ENCODE measurements around the gene OTOP2.

OTOP2 gene

GRCh38 chr17:74956093-74956492, 32.0 kb downstream of the OTOP2 start:
- no peak overlapping the region for H3K4me3 ChIP-seq (ENCODE audit: low read depth, low read length)
- no peaks in the 10 kb centered on the region for H3K36me3 ChIP-seq (ENCODE audit: control insufficient read depth, insufficient read depth, low read length)
- H3K27ac ChIP-seq, result no peak overlapping the region
- no peaks in the 10 kb centered on the region for H3K4me1 ChIP-seq
- no peak for TF ChIP-seq CTCF (IDR thresholded peaks at IDR 0.05)
- H3K4me2 ChIP-seq (ENCODE audit: low read length), result no peak overlapping the region
- no peaks in the 10 kb centered on the region for H3K9me3 ChIP-seq (ENCODE audit: control insufficient read depth, low read length)
- H3K79me2 ChIP-seq, result no peaks in the 10 kb centered on the region
- no peaks in the 10 kb centered on the region for H3K27me3 ChIP-seq (ENCODE audit: control insufficient read depth, insufficient read depth, low read length)
- H3K9ac ChIP-seq, result no peak overlapping the region
- no peak overlapping the region for H2AFZ ChIP-seq

DNA sequence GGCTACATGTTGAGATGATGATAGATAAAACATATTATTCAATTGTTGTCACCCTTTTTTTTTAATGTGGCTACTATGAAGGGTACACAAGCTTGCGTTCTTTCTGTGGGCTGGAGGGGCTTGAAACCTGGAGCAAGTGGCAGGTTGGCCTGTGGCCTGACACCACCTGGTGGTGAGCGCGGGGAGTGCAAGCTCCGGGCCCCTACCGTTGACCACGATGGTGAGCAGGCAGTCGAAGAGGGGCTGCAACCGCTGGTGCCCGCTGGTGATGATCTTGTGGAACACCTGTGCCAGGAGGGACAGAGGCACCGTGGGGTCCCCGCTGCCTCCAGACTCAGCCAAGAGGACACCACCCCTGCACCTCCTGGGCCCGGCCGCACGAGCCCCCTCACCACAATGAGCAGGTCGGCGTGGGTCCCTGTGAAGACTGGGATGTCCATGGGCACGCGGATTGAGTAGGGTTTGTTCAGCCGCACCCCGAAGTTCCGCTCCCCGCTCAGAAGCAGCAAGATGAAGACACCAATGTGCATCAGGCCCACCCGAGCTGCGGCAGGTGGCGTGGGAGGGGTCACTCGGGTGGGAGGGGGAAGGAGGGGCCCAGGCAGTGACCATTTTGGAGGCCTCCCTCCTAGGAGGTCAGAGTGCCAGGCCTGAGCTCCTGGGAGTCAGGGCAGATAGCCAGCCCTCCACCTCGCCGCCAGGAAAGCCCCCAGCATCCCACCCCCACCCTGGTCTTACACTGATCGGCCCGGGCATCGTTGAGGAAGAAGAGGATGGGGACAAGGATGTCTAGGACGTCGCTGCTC, 34.1 kb downstream of the OTOP2 start:
- no peaks in the 10 kb centered on the region for H3K27me3 ChIP-seq (ENCODE audit: control insufficient read depth, insufficient read depth, low read length)
- H3K9ac ChIP-seq, result no peak overlapping the region
- no peaks in the 10 kb centered on the region for H3K4me1 ChIP-seq
- no peaks in the 10 kb centered on the region for H3K79me2 ChIP-seq
- H3K27ac ChIP-seq, result no peak overlapping the region
- H3K36me3 ChIP-seq (ENCODE audit: control insufficient read depth, insufficient read depth, low read length), result no peaks in the 10 kb centered on the region
- no peak overlapping the region for H2AFZ ChIP-seq
- no peak overlapping the region for H3K4me2 ChIP-seq (ENCODE audit: low read length)
- peak; percentile 94 for TF ChIP-seq CTCF (IDR thresholded peaks at IDR 0.05)
- H3K4me3 ChIP-seq (ENCODE audit: low read depth, low read length), result no peak overlapping the region
- H3K9me3 ChIP-seq (ENCODE audit: control insufficient read depth, low read length), result no peaks in the 10 kb centered on the region

DNA sequence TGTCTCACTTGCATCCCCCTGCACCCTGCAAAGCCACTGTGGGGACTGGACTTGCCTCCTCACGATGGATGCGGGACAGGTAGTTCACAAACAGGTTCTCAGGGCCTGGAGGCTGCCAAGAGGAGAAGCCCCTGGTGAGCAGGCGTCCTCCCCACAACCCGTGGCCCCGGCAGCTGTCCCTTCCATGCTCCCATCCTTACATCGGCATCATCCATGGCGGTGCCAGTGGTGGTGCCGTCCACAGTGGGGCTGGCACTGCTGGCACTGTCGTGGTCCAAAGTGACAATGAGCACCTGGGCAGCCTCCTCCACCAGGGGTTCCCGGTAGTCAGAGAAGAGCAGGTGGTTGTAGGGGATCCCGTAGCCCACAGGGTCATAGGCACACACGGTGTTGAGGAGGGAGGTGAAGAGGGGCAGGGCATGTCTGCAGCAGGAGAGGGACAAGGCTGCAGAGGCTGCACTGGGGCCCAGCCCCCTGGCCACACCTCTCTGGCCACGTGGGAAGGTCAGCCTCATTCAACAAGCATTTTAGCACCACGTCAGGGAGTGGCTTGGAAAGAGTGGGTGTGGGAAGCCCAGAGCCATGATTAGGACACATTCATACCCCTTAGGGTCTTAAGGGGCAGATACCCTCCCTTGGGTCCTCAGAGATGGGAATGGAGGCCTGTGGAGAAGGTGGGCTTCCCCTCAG, 35.9 kb downstream of the OTOP2 start:
- no peaks in the 10 kb centered on the region for H3K36me3 ChIP-seq (ENCODE audit: control insufficient read depth, insufficient read depth, low read length)
- no peak overlapping the region for H3K27ac ChIP-seq
- no peak overlapping the region for H3K9ac ChIP-seq
- H3K4me3 ChIP-seq (ENCODE audit: low read depth, low read length), result no peak overlapping the region
- H3K79me2 ChIP-seq, result no peaks in the 10 kb centered on the region
- no peak overlapping the region for H3K4me2 ChIP-seq (ENCODE audit: low read length)
- H3K9me3 ChIP-seq (ENCODE audit: control insufficient read depth, low read length), result no peaks in the 10 kb centered on the region
- H2AFZ ChIP-seq, result no peak overlapping the region
- no peaks in the 10 kb centered on the region for H3K27me3 ChIP-seq (ENCODE audit: control insufficient read depth, insufficient read depth, low read length)
- no peak for TF ChIP-seq CTCF (IDR thresholded peaks at IDR 0.05)
- no peaks in the 10 kb centered on the region for H3K4me1 ChIP-seq

DNA sequence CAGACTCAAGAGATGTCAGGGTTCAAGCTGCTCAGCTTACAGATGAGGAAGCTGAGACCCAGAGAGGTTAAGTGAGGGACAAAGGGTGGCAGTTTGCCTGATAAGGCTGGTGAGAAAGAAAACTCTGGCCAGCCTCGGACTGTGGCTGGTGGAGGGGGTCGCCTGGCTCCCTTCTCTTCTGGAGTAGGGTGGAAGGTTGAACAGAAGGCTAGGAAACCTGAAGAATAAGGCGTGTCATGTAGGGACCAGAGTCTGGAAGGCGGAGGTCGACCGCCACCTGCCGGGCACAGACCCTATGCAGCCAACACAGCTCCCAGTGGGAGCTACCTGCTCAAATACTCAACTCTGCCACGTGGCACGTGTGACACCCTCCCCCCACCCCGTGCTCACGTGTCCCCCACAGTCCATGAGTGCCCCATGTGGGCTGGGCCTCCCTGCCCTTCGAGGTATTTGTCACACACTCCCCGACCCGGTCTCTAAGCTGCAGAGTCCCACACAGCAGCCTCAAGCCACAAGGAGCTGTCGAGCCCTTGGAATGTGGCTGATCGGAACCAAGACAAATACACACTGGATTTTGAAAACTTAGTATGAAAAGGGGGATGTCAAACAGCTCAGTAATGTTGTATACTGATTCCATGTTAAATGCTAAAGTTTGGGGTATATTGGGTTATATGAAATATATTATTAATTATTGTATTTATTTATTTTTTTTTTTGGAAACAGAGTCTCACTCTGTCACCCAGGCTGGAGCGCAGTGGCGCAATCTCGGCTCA, 36.7 kb downstream of the OTOP2 start:
- Histone ChIP-seq H3K36me3 (ENCODE audit: control insufficient read depth, insufficient read depth, low read length) (no peaks in the 10 kb centered on the region), H3K79me2 (no peaks in the 10 kb centered on the region), H3K4me2 (ENCODE audit: low read length) (no peak overlapping the region), H3K4me3 (ENCODE audit: low read depth, low read length) (no peak overlapping the region), H3K9ac (no peak overlapping the region), H3K27ac (no peak overlapping the region), H3K9me3 (ENCODE audit: control insufficient read depth, low read length) (no peaks in the 10 kb centered on the region), H3K4me1 (no peaks in the 10 kb centered on the region), H3K27me3 (ENCODE audit: control insufficient read depth, insufficient read depth, low read length) (no peaks in the 10 kb centered on the region), H2AFZ (no peak overlapping the region)
- TF ChIP-seq CTCF (IDR thresholded peaks at IDR 0.05), result no peak
